ENCODE measurements around the gene ST8SIA5. TPM values are rescaled to one million over a fixed set of nuclear protein-coding genes. Genes with fewer than 3 reads are reported as not detected.

Gene ST8SIA5
- polyA plus RNA-seq, 1 donor from 2014 or later, result 0.93 TPM

DNA sequence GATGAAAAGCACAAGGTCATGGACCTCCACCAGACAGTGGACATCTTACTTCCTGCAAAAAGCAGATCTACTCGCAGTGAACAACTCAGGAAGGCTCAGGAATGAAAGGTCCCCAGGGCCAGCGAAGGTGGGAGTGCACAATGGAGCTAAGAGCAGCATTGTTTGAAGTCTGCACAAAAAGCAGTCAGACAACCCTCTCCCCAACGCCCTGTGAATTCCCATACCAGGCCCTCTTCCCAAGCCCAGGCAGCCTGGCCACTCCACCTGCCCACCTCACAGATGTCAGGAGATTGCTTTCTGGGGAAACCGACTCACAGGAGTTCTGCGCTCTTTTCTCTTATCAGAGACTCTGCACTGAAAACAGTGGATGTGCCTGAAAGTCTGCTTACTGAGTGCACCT, 34.8 kb downstream of the ST8SIA5 start:
- no peaks in the 10 kb centered on the region for H3K36me3 ChIP-seq (ENCODE audit: insufficient read depth, low read length)
- no peak overlapping the region for H3K4me3 ChIP-seq (ENCODE audit: low read length)
- no peak overlapping the region for H3K27ac ChIP-seq (ENCODE audit: low read length)
- no peaks in the 10 kb centered on the region for H3K79me2 ChIP-seq (replicated peaks; ENCODE audit: insufficient read depth, low read length)
- no peaks in the 10 kb centered on the region for H3K27me3 ChIP-seq (ENCODE audit: insufficient read depth, low read depth, low read length)
- H3K9me2 ChIP-seq (ENCODE audit: insufficient read depth, low read length), result no peaks in the 10 kb centered on the region
- no peak overlapping the region for H3K9ac ChIP-seq (ENCODE audit: low read length)
- no peaks in the 10 kb centered on the region for H4K20me1 ChIP-seq (ENCODE audit: insufficient read depth)
- TF ChIP-seq, protein P1, sequence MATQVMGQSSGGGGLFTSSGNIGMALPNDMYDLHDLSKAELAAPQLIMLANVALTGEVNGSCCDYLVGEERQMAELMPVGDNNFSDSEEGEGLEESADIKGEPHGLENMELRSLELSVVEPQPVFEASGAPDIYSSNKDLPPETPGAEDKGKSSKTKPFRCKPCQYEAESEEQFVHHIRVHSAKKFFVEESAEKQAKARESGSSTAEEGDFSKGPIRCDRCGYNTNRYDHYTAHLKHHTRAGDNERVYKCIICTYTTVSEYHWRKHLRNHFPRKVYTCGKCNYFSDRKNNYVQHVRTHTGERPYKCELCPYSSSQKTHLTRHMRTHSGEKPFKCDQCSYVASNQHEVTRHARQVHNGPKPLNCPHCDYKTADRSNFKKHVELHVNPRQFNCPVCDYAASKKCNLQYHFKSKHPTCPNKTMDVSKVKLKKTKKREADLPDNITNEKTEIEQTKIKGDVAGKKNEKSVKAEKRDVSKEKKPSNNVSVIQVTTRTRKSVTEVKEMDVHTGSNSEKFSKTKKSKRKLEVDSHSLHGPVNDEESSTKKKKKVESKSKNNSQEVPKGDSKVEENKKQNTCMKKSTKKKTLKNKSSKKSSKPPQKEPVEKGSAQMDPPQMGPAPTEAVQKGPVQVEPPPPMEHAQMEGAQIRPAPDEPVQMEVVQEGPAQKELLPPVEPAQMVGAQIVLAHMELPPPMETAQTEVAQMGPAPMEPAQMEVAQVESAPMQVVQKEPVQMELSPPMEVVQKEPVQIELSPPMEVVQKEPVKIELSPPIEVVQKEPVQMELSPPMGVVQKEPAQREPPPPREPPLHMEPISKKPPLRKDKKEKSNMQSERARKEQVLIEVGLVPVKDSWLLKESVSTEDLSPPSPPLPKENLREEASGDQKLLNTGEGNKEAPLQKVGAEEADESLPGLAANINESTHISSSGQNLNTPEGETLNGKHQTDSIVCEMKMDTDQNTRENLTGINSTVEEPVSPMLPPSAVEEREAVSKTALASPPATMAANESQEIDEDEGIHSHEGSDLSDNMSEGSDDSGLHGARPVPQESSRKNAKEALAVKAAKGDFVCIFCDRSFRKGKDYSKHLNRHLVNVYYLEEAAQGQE (IDR thresholded peaks at IDR 0.05; ENCODE audit: borderline replicate concordance), result no peak
- TF ChIP-seq EP300 (conservative IDR thresholded peaks at IDR 0.05; ENCODE audit: poor library complexity, severe bottlenecking) (no peak), EZH2 (IDR thresholded peaks at IDR 0.05; ENCODE audit: borderline replicate concordance, insufficient read depth, low read length, poor library complexity, severe bottlenecking) (no peak), RAD21 (conservative IDR thresholded peaks at IDR 0.05) (no peak), MXI1 (conservative IDR thresholded peaks at IDR 0.05; ENCODE audit: poor library complexity, severe bottlenecking) (no peak), TAF1 (IDR thresholded peaks at IDR 0.05; ENCODE audit: low read depth) (no peak), POLR2AphosphoS5 (IDR thresholded peaks at IDR 0.05) (no peak), SMC3 (conservative IDR thresholded peaks at IDR 0.05; ENCODE audit: poor library complexity) (no peak)
- TF ChIP-seq, protein P2, sequence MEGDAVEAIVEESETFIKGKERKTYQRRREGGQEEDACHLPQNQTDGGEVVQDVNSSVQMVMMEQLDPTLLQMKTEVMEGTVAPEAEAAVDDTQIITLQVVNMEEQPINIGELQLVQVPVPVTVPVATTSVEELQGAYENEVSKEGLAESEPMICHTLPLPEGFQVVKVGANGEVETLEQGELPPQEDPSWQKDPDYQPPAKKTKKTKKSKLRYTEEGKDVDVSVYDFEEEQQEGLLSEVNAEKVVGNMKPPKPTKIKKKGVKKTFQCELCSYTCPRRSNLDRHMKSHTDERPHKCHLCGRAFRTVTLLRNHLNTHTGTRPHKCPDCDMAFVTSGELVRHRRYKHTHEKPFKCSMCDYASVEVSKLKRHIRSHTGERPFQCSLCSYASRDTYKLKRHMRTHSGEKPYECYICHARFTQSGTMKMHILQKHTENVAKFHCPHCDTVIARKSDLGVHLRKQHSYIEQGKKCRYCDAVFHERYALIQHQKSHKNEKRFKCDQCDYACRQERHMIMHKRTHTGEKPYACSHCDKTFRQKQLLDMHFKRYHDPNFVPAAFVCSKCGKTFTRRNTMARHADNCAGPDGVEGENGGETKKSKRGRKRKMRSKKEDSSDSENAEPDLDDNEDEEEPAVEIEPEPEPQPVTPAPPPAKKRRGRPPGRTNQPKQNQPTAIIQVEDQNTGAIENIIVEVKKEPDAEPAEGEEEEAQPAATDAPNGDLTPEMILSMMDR (IDR thresholded peaks at IDR 0.05; ENCODE audit: poor library complexity, severe bottlenecking), result no peak
- H3K4me2 ChIP-seq (ENCODE audit: low read length), result no peak overlapping the region
- H3K9me3 ChIP-seq (ENCODE audit: low read length), result no peaks in the 10 kb centered on the region
- no peak overlapping the region for H2AFZ ChIP-seq (ENCODE audit: low read depth, low read length)
- H3F3A ChIP-seq (ENCODE audit: insufficient read depth, low read length, poor library complexity, severe bottlenecking), result no peaks in the 10 kb centered on the region

DNA sequence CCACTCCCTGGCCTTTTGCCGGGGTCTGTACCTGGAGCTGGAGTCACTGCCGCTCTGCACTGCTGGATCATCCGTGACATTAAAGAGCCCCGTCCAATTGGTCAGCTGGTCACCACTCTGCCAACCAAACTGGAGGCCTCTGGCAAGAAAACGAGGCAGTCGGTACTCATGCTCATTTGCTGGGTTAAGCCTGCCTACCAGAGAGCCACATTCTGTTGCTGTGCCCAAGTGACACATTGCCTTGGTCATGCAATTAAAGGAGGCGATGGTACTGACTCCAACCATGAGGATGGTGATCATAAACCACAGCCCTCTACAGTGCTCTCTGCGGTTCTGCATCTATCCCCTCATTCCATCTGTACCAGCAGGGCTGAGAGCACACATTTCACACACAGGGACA, 35.5 kb downstream of the ST8SIA5 start:
- TF ChIP-seq TAF1 (IDR thresholded peaks at IDR 0.05; ENCODE audit: low read depth) (no peak), RAD21 (conservative IDR thresholded peaks at IDR 0.05) (no peak), EP300 (conservative IDR thresholded peaks at IDR 0.05; ENCODE audit: poor library complexity, severe bottlenecking) (no peak), EZH2 (IDR thresholded peaks at IDR 0.05; ENCODE audit: borderline replicate concordance, insufficient read depth, low read length, poor library complexity, severe bottlenecking) (no peak), POLR2AphosphoS5 (IDR thresholded peaks at IDR 0.05) (no peak), SMC3 (conservative IDR thresholded peaks at IDR 0.05; ENCODE audit: poor library complexity) (no peak), MXI1 (conservative IDR thresholded peaks at IDR 0.05; ENCODE audit: poor library complexity, severe bottlenecking) (no peak)
- TF ChIP-seq, protein P2 (IDR thresholded peaks at IDR 0.05; ENCODE audit: poor library complexity, severe bottlenecking), result no peak
- TF ChIP-seq, protein P1 (IDR thresholded peaks at IDR 0.05; ENCODE audit: borderline replicate concordance), result no peak
- no peaks in the 10 kb centered on the region for H3F3A ChIP-seq (ENCODE audit: insufficient read depth, low read length, poor library complexity, severe bottlenecking)
- no peaks in the 10 kb centered on the region for H3K9me2 ChIP-seq (ENCODE audit: insufficient read depth, low read length)
- H4K20me1 ChIP-seq (ENCODE audit: insufficient read depth), result no peaks in the 10 kb centered on the region
- H3K4me2 ChIP-seq (ENCODE audit: low read length), result no peak overlapping the region
- H2AFZ ChIP-seq (ENCODE audit: low read depth, low read length), result no peak overlapping the region
- no peaks in the 10 kb centered on the region for H3K27me3 ChIP-seq (ENCODE audit: insufficient read depth, low read depth, low read length)
- H3K9me3 ChIP-seq (ENCODE audit: low read length), result no peaks in the 10 kb centered on the region
- H3K79me2 ChIP-seq (replicated peaks; ENCODE audit: insufficient read depth, low read length), result no peaks in the 10 kb centered on the region
- H3K36me3 ChIP-seq (ENCODE audit: insufficient read depth, low read length), result no peaks in the 10 kb centered on the region
- H3K27ac ChIP-seq (ENCODE audit: low read length), result no peak overlapping the region
- no peak overlapping the region for H3K4me3 ChIP-seq (ENCODE audit: low read length)
- H3K9ac ChIP-seq (ENCODE audit: low read length), result no peak overlapping the region

All from neural cell (in vitro differentiated cells).